HepG2 (cell line): ENCODE results near the gene ACAP3. TPM values are rescaled to one million over a fixed set of nuclear protein-coding genes. Genes with fewer than 3 reads are reported as not detected.

Source experiments
- BORCS8-MEF2B ChIP-seq: sonication (generic); formaldehyde crosslinking; IDR thresholded peaks from 2 replicates; pipeline ENCODE4 v1.8.0; 2022; ENCODE audit warnings: mild to moderate bottlenecking, missing genetic modification reagents
- ERF ChIP-seq: IDR thresholded peaks from 2 replicates; pipeline ENCODE4 v1.6.1; 2018; ENCODE audit warnings: missing biosample characterization, missing genetic modification reagents
- GTF3A ChIP-seq: sonication (generic); formaldehyde crosslinking; conservative IDR thresholded peaks from 2 replicates; pipeline ENCODE4 v1.4.0; 2020; ENCODE audit warnings: mild to moderate bottlenecking, missing genetic modification reagents
- HNRNPUL1 ChIP-seq: fragments of 200-400 bp; formaldehyde crosslinking; IDR thresholded peaks from 2 replicates; pipeline ENCODE4 v1.6.1; 2017; ENCODE audit warnings: low read depth, mild to moderate bottlenecking, low read length, moderate library complexity
- KDM5A ChIP-seq: fragments of 200-600 bp; sonication (generic); IDR thresholded peaks from 2 replicates; pipeline ENCODE4 v1.7.0; 2018; ENCODE audit warnings: antibody characterized with exemption, mild to moderate bottlenecking, low read length, borderline replicate concordance
- KDM5B ChIP-seq: sonication (generic); formaldehyde crosslinking; IDR thresholded peaks from 2 replicates; pipeline ENCODE4 v1.4.0; 2020; ENCODE audit warnings: missing genetic modification reagents, mild to moderate bottlenecking, borderline replicate concordance
- NFATC3 ChIP-seq: sonication (generic); formaldehyde crosslinking; IDR thresholded peaks from 2 replicates; pipeline ENCODE4 v1.5.1; 2020; ENCODE audit warnings: mild to moderate bottlenecking, missing genetic modification reagents
- POLR2A ChIP-seq, 2 experiments: IDR thresholded peaks; 2 replicates each; pipeline ENCODE4 v1.6.1; 2011; ENCODE audit warnings: low read depth in 2 of 2, low read length in 2 of 2, mild to moderate bottlenecking in 1 of 2, moderate library complexity in 1 of 2; ENCODE audit not compliant: insufficient read depth in 1 of 2
- RARA ChIP-seq: IDR thresholded peaks from 2 replicates; pipeline ENCODE4 v1.6.1; 2016; ENCODE audit warnings: missing genetic modification reagents, missing compliant biosample characterization
- SALL2 ChIP-seq: sonication (generic); formaldehyde crosslinking; IDR thresholded peaks from 2 replicates; pipeline ENCODE4 v1.8.1; 2023; ENCODE audit warnings: mild to moderate bottlenecking, missing genetic modification reagents, inconsistent platforms
- SETDB1 ChIP-seq: sonication (generic); formaldehyde crosslinking; IDR thresholded peaks from 2 replicates; pipeline ENCODE4 v1.5.1; 2020; ENCODE audit warnings: missing genetic modification reagents, mild to moderate bottlenecking, borderline replicate concordance
- SMARCE1 ChIP-seq: fragments of 450-650 bp; IDR thresholded peaks from 2 replicates; pipeline ENCODE4 v1.6.1; 2017; ENCODE audit warnings: borderline replicate concordance
- TAF1 ChIP-seq: sonication (generic); formaldehyde crosslinking; IDR thresholded peaks from 2 replicates; pipeline ENCODE4 v1.4.0; 2020; ENCODE audit warnings: missing genetic modification reagents
- ZIK1 ChIP-seq: sonication (generic); formaldehyde crosslinking; IDR thresholded peaks from 2 replicates; pipeline ENCODE4 v1.5.0; 2020; ENCODE audit warnings: mild to moderate bottlenecking, low read depth, missing genetic modification reagents, borderline replicate concordance
- ZKSCAN8 ChIP-seq: IDR thresholded peaks from 2 replicates; pipeline ENCODE4 v1.6.1; 2016; ENCODE audit warnings: borderline replicate concordance, missing genetic modification reagents, missing compliant biosample characterization
- ZNF207 ChIP-seq: fragments of 450-650 bp; IDR thresholded peaks from 2 replicates; pipeline ENCODE4 v1.6.1; 2016; ENCODE audit warnings: antibody characterized with exemption, borderline replicate concordance
- ZNF350 ChIP-seq: sonication (generic); formaldehyde crosslinking; IDR thresholded peaks from 2 replicates; pipeline ENCODE4 v1.4.0; 2020; ENCODE audit warnings: mild to moderate bottlenecking, low read depth, missing genetic modification reagents, borderline replicate concordance
- ZNF552 ChIP-seq: sonication (generic); formaldehyde crosslinking; IDR thresholded peaks from 2 replicates; pipeline ENCODE4 v1.9.0; 2022; ENCODE audit warnings: missing genetic modification reagents, mild to moderate bottlenecking, borderline replicate concordance
- ZNF713 ChIP-seq: sonication (generic); formaldehyde crosslinking; IDR thresholded peaks from 2 replicates; pipeline ENCODE4 v1.4.0; 2020; ENCODE audit warnings: mild to moderate bottlenecking, missing genetic modification reagents
- ZSCAN29 ChIP-seq: sonication (generic); formaldehyde crosslinking; conservative IDR thresholded peaks from 2 replicates; pipeline ENCODE4 v1.4.0; 2020; ENCODE audit warnings: mild to moderate bottlenecking, missing genetic modification reagents
- polyA plus RNA-seq, 8 experiments: library from polyadenylated mRNA; depleted of rRNA in 3 of 8; stranded (reverse) in 7 of 8; unstranded in 1 of 8; fragments of >200 nt; fragmentation: Illumina TruSeq in 4 of 8; extraction: Trizol in 4 of 8; gene quantifications; 2 replicates each; pipeline versions ENCODE4 v1.2.1 to v1.2.3, GENCODE V29; 2011 to 2016; ENCODE audit warnings: low read depth in 4 of 8, missing spikeins in 1 of 8, mixed read lengths in 1 of 8; ENCODE audit not compliant: insufficient read depth in 1 of 8
- total RNA-seq, 5 experiments: library from RNA; depleted of rRNA; stranded (reverse); fragments of >200 nt; fragmentation: Illumina TruSeq; extraction: Trizol; gene quantifications; 2 replicates each; pipeline ENCODE4 v1.2.3, GENCODE V29; 2016; ENCODE audit warnings: low read depth in 1 of 5
- TF ChIP-seq, protein P1 (sequence below): sonication (generic); formaldehyde crosslinking; IDR thresholded peaks from 2 replicates; pipeline ENCODE4 v1.9.0; 2021; ENCODE audit warnings: missing genetic modification reagents, borderline replicate concordance
- TF ChIP-seq, protein P2 (sequence below): IDR thresholded peaks from 2 replicates; pipeline ENCODE4 v1.6.1; 2016; ENCODE audit warnings: missing compliant biosample characterization, missing genetic modification reagents, borderline replicate concordance
- TF ChIP-seq, protein P3 (sequence below): sonication (generic); formaldehyde crosslinking; IDR thresholded peaks from 2 replicates; pipeline ENCODE4 v1.4.0; 2020; ENCODE audit warnings: missing genetic modification reagents; ENCODE audit errors: not compliant biosample characterization
- TF ChIP-seq, protein P4 (sequence below): sonication (generic); formaldehyde crosslinking; IDR thresholded peaks from 2 replicates; pipeline ENCODE4 v1.8.0; 2022; ENCODE audit warnings: mild to moderate bottlenecking, missing genetic modification reagents, borderline replicate concordance

ACAP3 gene
- total and polyA plus RNA-seq, 2 of the 13 experiments (the other 11 are each of a cell fraction or from before 2014, with no cell fraction given) = 29.4 to 50.8 TPM

DNA sequence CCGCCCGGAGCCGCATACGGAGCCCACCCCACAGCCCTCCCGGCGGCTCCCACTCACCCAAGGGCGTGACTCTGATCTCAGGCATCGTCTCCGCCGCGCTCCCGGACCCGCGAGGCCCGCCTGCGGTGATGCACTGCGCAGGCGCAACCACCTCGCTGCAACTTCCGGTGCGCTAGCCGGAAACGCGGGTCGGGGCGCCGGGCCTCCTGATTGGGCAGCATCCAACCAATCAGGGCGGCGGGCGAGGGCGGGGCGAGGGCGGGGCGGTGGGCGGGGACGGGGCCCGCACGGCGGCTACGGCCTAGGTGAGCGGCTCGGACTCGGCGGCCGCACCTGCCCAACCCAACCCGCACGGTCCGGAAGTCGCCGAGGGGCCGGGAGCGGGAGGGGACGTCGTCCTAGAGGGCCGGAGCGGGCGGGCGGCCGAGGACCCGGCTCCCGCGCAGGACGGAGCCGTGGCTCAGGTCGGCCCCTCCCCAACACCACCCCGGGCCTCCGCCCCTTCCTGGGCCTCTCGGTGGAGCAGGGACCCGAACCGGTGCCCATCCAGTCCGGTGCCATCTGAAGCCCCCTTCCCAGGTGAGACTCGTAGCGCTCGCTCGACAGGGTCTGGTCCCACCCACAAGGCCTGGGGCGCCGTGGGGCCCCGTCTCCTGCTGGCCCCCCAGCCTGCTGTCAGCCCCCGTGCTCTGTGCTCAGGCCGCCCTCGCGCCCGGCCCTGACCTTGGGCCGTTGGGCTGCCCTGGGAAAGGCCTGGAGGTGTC lies 17.0 kb upstream of the ACAP3 start, which contains the start of the genes CPTP and INTS11 (continued):
- 0 out of 2 replicates have a peak, but pooled peaks have one; percentile 15 for TF ChIP-seq ZIK1 (CRISPR knock-in tag)
- no peak for TF ChIP-seq ZNF713 (CRISPR knock-in tag)
- TF ChIP-seq TAF1 = peak; percentile 64
- TF ChIP-seq NFATC3 (CRISPR knock-in tag) = peak; percentile 32; the same call in 1 of the 2 replicates
- TF ChIP-seq, protein P1, sequence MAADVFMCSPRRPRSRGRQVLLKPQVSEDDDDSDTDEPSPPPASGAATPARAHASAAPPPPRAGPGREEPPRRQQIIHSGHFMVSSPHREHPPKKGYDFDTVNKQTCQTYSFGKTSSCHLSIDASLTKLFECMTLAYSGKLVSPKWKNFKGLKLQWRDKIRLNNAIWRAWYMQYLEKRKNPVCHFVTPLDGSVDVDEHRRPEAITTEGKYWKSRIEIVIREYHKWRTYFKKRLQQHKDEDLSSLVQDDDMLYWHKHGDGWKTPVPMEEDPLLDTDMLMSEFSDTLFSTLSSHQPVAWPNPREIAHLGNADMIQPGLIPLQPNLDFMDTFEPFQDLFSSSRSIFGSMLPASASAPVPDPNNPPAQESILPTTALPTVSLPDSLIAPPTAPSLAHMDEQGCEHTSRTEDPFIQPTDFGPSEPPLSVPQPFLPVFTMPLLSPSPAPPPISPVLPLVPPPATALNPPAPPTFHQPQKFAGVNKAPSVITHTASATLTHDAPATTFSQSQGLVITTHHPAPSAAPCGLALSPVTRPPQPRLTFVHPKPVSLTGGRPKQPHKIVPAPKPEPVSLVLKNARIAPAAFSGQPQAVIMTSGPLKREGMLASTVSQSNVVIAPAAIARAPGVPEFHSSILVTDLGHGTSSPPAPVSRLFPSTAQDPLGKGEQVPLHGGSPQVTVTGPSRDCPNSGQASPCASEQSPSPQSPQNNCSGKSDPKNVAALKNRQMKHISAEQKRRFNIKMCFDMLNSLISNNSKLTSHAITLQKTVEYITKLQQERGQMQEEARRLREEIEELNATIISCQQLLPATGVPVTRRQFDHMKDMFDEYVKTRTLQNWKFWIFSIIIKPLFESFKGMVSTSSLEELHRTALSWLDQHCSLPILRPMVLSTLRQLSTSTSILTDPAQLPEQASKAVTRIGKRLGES (CRISPR knock-in tag) = no peak
- peak; percentile 66; the same call in 1 of the 2 replicates for TF ChIP-seq KDM5A
- no peak; the same call in 1 of the 2 replicates for TF ChIP-seq BORCS8-MEF2B
- TF ChIP-seq GTF3A (CRISPR knock-in tag) = no peak
- TF ChIP-seq, protein P2, sequence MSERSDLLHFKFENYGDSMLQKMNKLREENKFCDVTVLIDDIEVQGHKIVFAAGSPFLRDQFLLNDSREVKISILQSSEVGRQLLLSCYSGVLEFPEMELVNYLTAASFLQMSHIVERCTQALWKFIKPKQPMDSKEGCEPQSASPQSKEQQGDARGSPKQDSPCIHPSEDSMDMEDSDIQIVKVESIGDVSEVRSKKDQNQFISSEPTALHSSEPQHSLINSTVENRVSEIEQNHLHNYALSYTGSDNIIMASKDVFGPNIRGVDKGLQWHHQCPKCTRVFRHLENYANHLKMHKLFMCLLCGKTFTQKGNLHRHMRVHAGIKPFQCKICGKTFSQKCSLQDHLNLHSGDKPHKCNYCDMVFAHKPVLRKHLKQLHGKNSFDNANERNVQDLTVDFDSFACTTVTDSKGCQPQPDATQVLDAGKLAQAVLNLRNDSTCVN (CRISPR knock-in tag) = peak; percentile 38; the same call in 1 of the 2 replicates
- TF ChIP-seq ZSCAN29 = no peak
- TF ChIP-seq ZNF207 = no peak
- peak in 1 of 2 experiments; percentile 47; a peak in 1 of 4 replicates for TF ChIP-seq POLR2A (IDR thresholded peaks at IDR 0.05; ENCODE audit: insufficient read depth in 1 of 2, low read depth in 2 of 2, low read length in 2 of 2)
- no peak for TF ChIP-seq SETDB1 (CRISPR knock-in tag)
- no peak for TF ChIP-seq ZKSCAN8
- no peak for TF ChIP-seq ERF (CRISPR knock-in tag)
- no peak for TF ChIP-seq SMARCE1
- TF ChIP-seq, protein P3, sequence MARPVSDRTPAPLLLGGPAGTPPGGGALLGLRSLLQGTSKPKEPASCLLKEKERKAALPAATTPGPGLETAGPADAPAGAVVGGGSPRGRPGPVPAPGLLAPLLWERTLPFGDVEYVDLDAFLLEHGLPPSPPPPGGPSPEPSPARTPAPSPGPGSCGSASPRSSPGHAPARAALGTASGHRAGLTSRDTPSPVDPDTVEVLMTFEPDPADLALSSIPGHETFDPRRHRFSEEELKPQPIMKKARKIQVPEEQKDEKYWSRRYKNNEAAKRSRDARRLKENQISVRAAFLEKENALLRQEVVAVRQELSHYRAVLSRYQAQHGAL (CRISPR knock-in tag) = no peak
- TF ChIP-seq RARA = 0 out of 2 replicates have a peak, but pooled peaks have one; percentile 20
- peak; percentile 62 for TF ChIP-seq KDM5B (CRISPR knock-in tag)
- TF ChIP-seq, protein P4, sequence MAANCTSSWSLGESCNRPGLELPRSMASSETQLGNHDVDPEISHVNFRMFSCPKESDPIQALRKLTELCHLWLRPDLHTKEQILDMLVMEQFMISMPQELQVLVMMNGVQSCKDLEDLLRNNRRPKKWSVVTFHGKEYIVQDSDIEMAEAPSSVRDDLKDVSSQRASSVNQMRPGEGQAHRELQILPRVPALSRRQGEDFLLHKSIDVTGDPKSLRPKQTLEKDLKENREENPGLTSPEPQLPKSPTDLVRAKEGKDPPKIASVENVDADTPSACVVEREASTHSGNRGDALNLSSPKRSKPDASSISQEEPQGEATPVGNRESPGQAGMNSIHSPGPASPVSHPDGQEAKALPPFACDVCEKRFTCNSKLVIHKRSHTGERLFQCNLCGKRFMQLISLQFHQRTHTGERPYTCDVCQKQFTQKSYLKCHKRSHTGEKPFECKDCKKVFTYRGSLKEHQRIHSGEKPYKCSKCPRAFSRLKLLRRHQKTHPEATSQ (CRISPR knock-in tag) = no peak
- TF ChIP-seq ZNF350 (CRISPR knock-in tag) = no peak
- TF ChIP-seq SALL2 (CRISPR knock-in tag) = no peak
- TF ChIP-seq ZNF552 (CRISPR knock-in tag) = no peak
- no peak for TF ChIP-seq HNRNPUL1
